ENCODE results near the gene SPAG5. TPM values are rescaled to one million over a fixed set of nuclear protein-coding genes. Genes with fewer than 3 reads are reported as not detected.
A peak's percentile ranks its signal among the peaks of the same experiment; 100 is the strongest.

SPAG5 gene
- total and polyA plus RNA-seq, 9 of the 15 experiments (the other 6 are each of a cell fraction or from before 2014, with no cell fraction given) = 94.4 to 286 (median 151) TPM

GRCh38 chr17:28644787-28645575 lies 46.2 kb upstream of the SPAG5 start, which contains the start of gene BLTP2 (continued):
- no peak for TF ChIP-seq MYNN (IDR thresholded peaks at IDR 0.05)
- no peak for TF ChIP-seq MYNN (CRISPR knock-in tag; IDR thresholded peaks at IDR 0.05)
- no peak for TF ChIP-seq PCBP2 (IDR thresholded peaks at IDR 0.05; ENCODE audit: low read depth, low read length, poor library complexity, severe bottlenecking)
- no peak for TF ChIP-seq ZNF609 (CRISPR knock-in tag; IDR thresholded peaks at IDR 0.05; ENCODE audit: borderline replicate concordance)
- TF ChIP-seq TAF1 (IDR thresholded peaks at IDR 0.05; ENCODE audit: control insufficient read depth, extremely low read depth, insufficient read depth, low read length, severe bottlenecking) = peak; percentile 86
- TF ChIP-seq TAF9B (IDR thresholded peaks at IDR 0.05; ENCODE audit: partially characterized antibody) = no peak
- TF ChIP-seq RBM25 (IDR thresholded peaks at IDR 0.05; ENCODE audit: low read depth, low read length, severe bottlenecking) = peak; percentile 96
- no peak for TF ChIP-seq ZNF785 (CRISPR knock-in tag; IDR thresholded peaks at IDR 0.05)
- TF ChIP-seq SFPQ (IDR thresholded peaks at IDR 0.05; ENCODE audit: low read depth, low read length) = no peak
- TF ChIP-seq MTA2 (IDR thresholded peaks at IDR 0.05; ENCODE audit: low read depth) = no peak
- no peak for TF ChIP-seq TSHZ1 (CRISPR knock-in tag; IDR thresholded peaks at IDR 0.05)
- TF ChIP-seq RBM14 (IDR thresholded peaks at IDR 0.05; ENCODE audit: borderline replicate concordance, insufficient read depth, low read depth, low read length) = no peak
- TF ChIP-seq ZNF175 (CRISPR knock-in tag; IDR thresholded peaks at IDR 0.05; ENCODE audit: low read depth) = no peak
- no peak for TF ChIP-seq TCF7 (IDR thresholded peaks at IDR 0.05; ENCODE audit: borderline replicate concordance)

Data from K562 (cell line).